Measurements from ENCODE around the gene TP53I11. TPM values are rescaled to one million over a fixed set of nuclear protein-coding genes. Genes with fewer than 3 reads are reported as not detected.

Gene TP53I11
- total RNA-seq, 1 experiment from 2014 or later: 46.9 TPM

GRCh38 chr11:44883277-44883676 lies 67.4 kb downstream of the TP53I11 start (continued):
- TF ChIP-seq, protein P1, sequence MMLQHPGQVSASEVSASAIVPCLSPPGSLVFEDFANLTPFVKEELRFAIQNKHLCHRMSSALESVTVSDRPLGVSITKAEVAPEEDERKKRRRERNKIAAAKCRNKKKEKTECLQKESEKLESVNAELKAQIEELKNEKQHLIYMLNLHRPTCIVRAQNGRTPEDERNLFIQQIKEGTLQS (IDR thresholded peaks at IDR 0.05): no peak
- TF ChIP-seq ZFX (IDR thresholded peaks at IDR 0.05) (no peak), ELF1 (IDR thresholded peaks at IDR 0.05; ENCODE audit: borderline replicate concordance, low read depth) (no peak), SIN3A (IDR thresholded peaks at IDR 0.05; ENCODE audit: low read depth) (no peak), JUND (IDR thresholded peaks at IDR 0.05) (peak; percentile 35; the same call in 1 of the 2 replicates), FOSL1 (IDR thresholded peaks at IDR 0.05; ENCODE audit: low read depth) (peak; percentile 43; the same call in 1 of the 2 replicates), TCF7L2 (IDR thresholded peaks at IDR 0.05; ENCODE audit: borderline replicate concordance, extremely low read depth, insufficient read depth, insufficient read length) (no peak), CBX3 (IDR thresholded peaks at IDR 0.05; ENCODE audit: low read depth) (peak; percentile 92), MAX (IDR thresholded peaks at IDR 0.05) (peak; percentile 96), EGR1 (IDR thresholded peaks at IDR 0.05; ENCODE audit: low read depth) (no peak), YY1 (IDR thresholded peaks at IDR 0.05; ENCODE audit: extremely low read depth, insufficient replicate concordance, low read depth, low read length) (no peak), POLR2AphosphoS5 (IDR thresholded peaks at IDR 0.05; ENCODE audit: low read depth, low read length) (no peak), SP1 (IDR thresholded peaks at IDR 0.05; ENCODE audit: low read depth) (no peak), CEBPB (IDR thresholded peaks at IDR 0.05; ENCODE audit: low read depth) (no peak), EZH2 (IDR thresholded peaks at IDR 0.05) (no peak)
- TF ChIP-seq, protein P2, sequence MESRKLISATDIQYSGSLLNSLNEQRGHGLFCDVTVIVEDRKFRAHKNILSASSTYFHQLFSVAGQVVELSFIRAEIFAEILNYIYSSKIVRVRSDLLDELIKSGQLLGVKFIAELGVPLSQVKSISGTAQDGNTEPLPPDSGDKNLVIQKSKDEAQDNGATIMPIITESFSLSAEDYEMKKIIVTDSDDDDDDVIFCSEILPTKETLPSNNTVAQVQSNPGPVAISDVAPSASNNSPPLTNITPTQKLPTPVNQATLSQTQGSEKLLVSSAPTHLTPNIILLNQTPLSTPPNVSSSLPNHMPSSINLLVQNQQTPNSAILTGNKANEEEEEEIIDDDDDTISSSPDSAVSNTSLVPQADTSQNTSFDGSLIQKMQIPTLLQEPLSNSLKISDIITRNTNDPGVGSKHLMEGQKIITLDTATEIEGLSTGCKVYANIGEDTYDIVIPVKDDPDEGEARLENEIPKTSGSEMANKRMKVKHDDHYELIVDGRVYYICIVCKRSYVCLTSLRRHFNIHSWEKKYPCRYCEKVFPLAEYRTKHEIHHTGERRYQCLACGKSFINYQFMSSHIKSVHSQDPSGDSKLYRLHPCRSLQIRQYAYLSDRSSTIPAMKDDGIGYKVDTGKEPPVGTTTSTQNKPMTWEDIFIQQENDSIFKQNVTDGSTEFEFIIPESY (IDR thresholded peaks at IDR 0.05; ENCODE audit: extremely low read depth, insufficient replicate concordance, low read length): no peak

Other genes with a start within 250 kb of the TP53I11 start
- gene TSPAN18, start 223.9 kb downstream of the TP53I11 start, total RNA-seq (2021; ENCODE audit: unreplicated experiment): 18.3 TPM
- 9.3 TPM for gene PRDM11, start 195.8 kb upstream of the TP53I11 start, total RNA-seq (2021; ENCODE audit: unreplicated experiment)

Measured in HCT116 (cell line).